Measurements from ENCODE around the gene CDHR5. TPM values are rescaled to one million over a fixed set of nuclear protein-coding genes. Genes with fewer than 3 reads are reported as not detected.

The CDHR5 gene
- total and polyA plus RNA-seq, 2 of the 4 experiments (the other 2 are of a cell fraction): not detected

GRCh38 chr11:611001-611996, 13.5 kb downstream of the CDHR5 start:
- peaks cover 0 to 23% of the 10 kb centered on the region in 2 experiments; a peak in 3 of 4 replicates for H3K79me1 ChIP-seq (ENCODE audit: low read depth in 1 of 2, low read length in 2 of 2)
- no peaks in the 10 kb centered on the region for H3K9me3 ChIP-seq (ENCODE audit: control insufficient read depth, insufficient read depth, low read length)
- no peak overlapping the region for H3K18ac ChIP-seq (ENCODE audit: low read depth, low read length)
- no peak overlapping the region for H3K4me3 ChIP-seq (ENCODE audit: insufficient read depth, low read depth, low read length)
- POLR2A ChIA-PET (ENCODE audit: unreplicated experiment): no interaction called here
- TF ChIP-seq FOS (IDR thresholded peaks at IDR 0.05; ENCODE audit: low read depth, low read length) (no peak), RFX5 (IDR thresholded peaks at IDR 0.05; ENCODE audit: low read depth, low read length) (no peak), RCOR1 (IDR thresholded peaks at IDR 0.05; ENCODE audit: insufficient replicate concordance, low read length) (no peak), USF2 (IDR thresholded peaks at IDR 0.05; ENCODE audit: low read depth, low read length) (no peak), ELK1 (IDR thresholded peaks at IDR 0.05; ENCODE audit: borderline replicate concordance, low read depth, low read length) (no peak), MAFK (IDR thresholded peaks at IDR 0.05; ENCODE audit: low read depth, low read length) (no peak), MXI1 (IDR thresholded peaks at IDR 0.05; ENCODE audit: borderline replicate concordance, low read depth, low read length) (no peak), BHLHE40 (IDR thresholded peaks at IDR 0.05; ENCODE audit: low read depth, low read length) (no peak), CTCF (conservative IDR thresholded peaks at IDR 0.05; ENCODE audit: low read depth, low read length) (no peak)
- no peak overlapping the region for H3K23ac ChIP-seq (ENCODE audit: low read depth, low read length)
- H2AK5ac ChIP-seq (ENCODE audit: low read depth, low read length): no peak overlapping the region
- intact Hi-C loops (cut with micrococcal nuclease) (no loop called here), dilution Hi-C loops (cut with HindIII; ENCODE audit: low sequenced_read_pairs, unreplicated experiment) (no loop called here), in situ Hi-C loops (cut with MboI; ENCODE audit: low sequenced_read_pairs) (no loop called here)
- no peaks in the 10 kb centered on the region for H3K27me3 ChIP-seq (ENCODE audit: control insufficient read depth, insufficient read depth, low read length)
- H4K5ac ChIP-seq (ENCODE audit: low read depth, low read length): no peak overlapping the region
- no peak overlapping the region for H4K8ac ChIP-seq (ENCODE audit: low read depth in 2 of 2, low read length in 2 of 2)
- H3K4me2 ChIP-seq (ENCODE audit: low read depth, low read length): no peak overlapping the region
- H2BK20ac ChIP-seq (ENCODE audit: low read depth, low read length): no peak overlapping the region
- ATAC-seq (ENCODE audit: low read depth) (no peak), DNase-seq (no peak)
- no peak overlapping the region for H3K9ac ChIP-seq (ENCODE audit: low read depth, low read length)
- H2BK5ac ChIP-seq (ENCODE audit: low read depth, low read length, poor library complexity, severe bottlenecking): no peak overlapping the region
- peaks cover 4% of the 10 kb centered on the region; the same call in 1 of the 2 replicates for H3K4me1 ChIP-seq (ENCODE audit: control insufficient read depth, insufficient read depth, low read length)
- no peak overlapping the region for H2BK15ac ChIP-seq (ENCODE audit: low read depth, low read length)
- H3K36me3 ChIP-seq (ENCODE audit: control insufficient read depth, insufficient read depth, low read length): peaks cover 70% of the 10 kb centered on the region
- no peak overlapping the region for H3K4ac ChIP-seq (ENCODE audit: low read depth, low read length)
- CTCF ChIA-PET: no interaction called here
- no TSS peak for BruUV-seq (replicated peaks)
- no peak overlapping the region for H2AFZ ChIP-seq (replicated peaks; ENCODE audit: low read length, poor library complexity)
- H3K14ac ChIP-seq (replicated peaks; ENCODE audit: low read depth, low read length): no peak overlapping the region
- no peak overlapping the region for H3K27ac ChIP-seq (ENCODE audit: insufficient read depth, low read length)
- peaks cover 39% of the 10 kb centered on the region for H4K20me1 ChIP-seq (ENCODE audit: insufficient read depth, low read length)
- no peaks in the 10 kb centered on the region for H3K9me1 ChIP-seq (ENCODE audit: insufficient read depth, low read length)
- no peak overlapping the region for H2BK120ac ChIP-seq (ENCODE audit: low read depth, low read length)
- H4K91ac ChIP-seq (ENCODE audit: insufficient read depth, low read depth, low read length): no peak overlapping the region
- H3K56ac ChIP-seq (ENCODE audit: extremely low read depth, insufficient read depth, low read length): no peak overlapping the region
- H2AK9ac ChIP-seq (replicated peaks; ENCODE audit: low read depth, low read length, poor library complexity): peak overlapping the region; percentile 50
- 89% methylated on average over 14 of the region's 49 CpGs; no CpG with 5 or more reads in 1 of the 2 experiments for WGBS, 2 experiments (ENCODE audit: extremely low coverage in 2 of 2, insufficient read length in 1 of 2)

Measured in IMR-90 (cell line).